ENCODE results near the gene DSCAML1. TPM values are rescaled to one million over a fixed set of nuclear protein-coding genes. Genes with fewer than 3 reads are reported as not detected.

DSCAML1 gene
- total RNA-seq, 1 experiment from 2014 or later = not detected

DNA sequence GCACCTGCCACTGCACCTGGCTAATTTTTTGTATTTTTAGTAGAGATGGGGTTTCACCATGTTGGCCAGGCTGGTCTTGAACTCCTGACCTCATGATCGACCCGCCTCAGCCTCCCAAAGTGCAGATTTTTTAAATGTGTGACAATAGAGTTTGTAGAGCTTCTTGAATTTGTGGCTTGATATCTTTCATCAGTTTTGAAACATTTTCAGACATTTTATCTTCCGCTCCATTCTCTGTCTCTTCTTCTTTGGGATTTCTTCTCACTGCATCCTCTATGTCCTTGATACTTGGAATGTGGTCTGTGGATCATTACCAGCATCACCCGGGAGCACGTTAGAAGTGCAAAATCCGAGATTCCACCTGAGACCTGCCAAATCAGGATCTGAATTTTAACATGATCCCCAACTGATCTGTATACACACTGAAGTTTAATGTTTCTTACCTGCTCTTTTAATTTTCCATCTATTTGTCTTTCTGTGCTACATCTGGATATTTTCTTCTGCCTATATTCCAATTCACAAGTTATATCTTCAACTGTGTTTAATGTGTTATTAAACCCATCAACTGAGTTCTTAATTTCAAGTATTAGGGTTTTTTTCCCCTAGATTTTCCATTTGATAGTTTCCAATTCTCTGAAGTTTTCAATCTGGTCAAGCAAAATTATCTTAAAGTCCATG, 343.0 kb downstream of the DSCAML1 start:
- peaks cover 8% of the 10 kb centered on the region for H3K9me3 ChIP-seq
- no peak for DNase-seq
- no peaks in the 10 kb centered on the region; the same call in 1 of the 2 replicates for H3K27me3 ChIP-seq
- no peak overlapping the region for H3K4me3 ChIP-seq
- H3K36me3 ChIP-seq = no peaks in the 10 kb centered on the region

DNA sequence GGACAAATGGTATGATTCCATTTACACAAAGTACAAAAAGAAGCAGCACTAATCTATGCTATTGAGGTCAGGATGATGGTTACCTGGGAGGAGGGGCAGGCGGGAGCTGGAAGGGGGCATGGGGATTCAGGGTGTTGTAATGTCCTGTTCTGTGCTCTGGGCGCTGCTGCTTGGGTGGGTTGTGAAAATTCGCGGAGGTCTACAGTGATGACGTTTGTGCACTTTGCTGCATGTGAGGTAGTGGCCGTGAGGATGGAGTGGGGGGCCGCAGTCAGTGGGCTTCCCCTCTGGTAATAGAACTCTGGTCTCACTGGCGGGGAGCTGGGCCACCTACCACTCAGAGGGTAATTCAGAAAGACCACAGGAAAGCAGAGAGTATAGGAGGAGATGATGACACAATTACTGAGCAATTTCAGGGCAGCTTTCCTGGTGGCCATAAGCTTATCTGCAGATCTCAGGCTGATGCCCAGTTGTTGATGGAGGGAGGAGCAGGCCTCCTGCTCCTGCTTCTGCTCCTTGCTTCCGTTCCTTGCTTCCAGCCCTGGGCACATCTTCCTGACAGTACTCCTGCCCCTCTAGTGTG, 347.8 kb downstream of the DSCAML1 start:
- peaks cover 4% of the 10 kb centered on the region for H3K27me3 ChIP-seq
- no peak for DNase-seq
- no peak overlapping the region for H3K4me3 ChIP-seq
- H3K36me3 ChIP-seq = no peaks in the 10 kb centered on the region
- H3K9me3 ChIP-seq = peaks cover 5% of the 10 kb centered on the region

DNA sequence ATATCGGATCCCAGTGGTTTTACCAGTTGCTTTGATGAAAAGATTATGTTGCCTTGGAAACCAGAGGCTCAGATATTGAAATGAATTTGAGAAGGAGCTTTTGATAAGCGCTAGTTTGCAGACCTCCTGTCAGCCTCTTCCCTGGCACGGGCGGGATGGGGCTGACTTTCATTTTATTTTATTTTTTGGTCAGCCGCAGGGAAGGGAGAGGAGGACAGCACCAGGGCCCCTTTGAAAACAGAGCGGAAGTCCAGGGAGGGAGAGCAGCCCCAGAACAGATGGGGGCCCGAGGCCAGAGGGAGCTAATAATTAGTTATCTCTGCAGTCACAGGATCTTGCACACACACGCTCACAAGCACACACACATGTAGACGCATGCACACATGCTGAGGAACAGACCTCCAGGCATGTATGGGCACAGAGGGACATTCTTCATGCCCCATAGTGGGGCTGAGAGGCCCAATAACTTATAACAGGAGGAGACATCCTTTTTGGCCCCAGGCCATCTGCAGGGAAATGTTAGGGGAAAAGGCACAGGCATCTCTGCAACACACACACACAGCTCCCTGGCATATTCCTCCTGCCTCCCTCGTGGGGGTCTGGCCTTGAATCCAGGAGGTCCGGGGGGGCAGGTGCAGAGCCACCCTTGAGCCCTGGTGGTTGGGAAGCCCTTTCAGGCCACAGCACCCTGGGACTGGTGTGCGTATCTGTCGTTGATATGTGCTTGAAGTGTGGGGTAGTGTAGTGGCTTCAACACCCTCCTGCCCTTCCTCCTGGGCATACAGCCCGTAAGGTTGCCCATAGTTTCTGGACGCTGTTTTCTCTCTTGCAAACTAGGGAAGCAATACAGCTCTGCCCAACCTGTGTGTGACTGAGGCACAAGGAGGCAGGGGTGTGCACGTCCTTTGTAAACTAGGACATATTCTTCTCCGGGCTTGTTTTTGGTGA, 352.0 kb downstream of the DSCAML1 start:
- no peaks in the 10 kb centered on the region for H3K36me3 ChIP-seq
- no peaks in the 10 kb centered on the region for H3K9me3 ChIP-seq
- peaks cover 17% of the 10 kb centered on the region for H3K27me3 ChIP-seq
- DNase-seq = no peak
- H3K4me3 ChIP-seq = no peak overlapping the region

DNA sequence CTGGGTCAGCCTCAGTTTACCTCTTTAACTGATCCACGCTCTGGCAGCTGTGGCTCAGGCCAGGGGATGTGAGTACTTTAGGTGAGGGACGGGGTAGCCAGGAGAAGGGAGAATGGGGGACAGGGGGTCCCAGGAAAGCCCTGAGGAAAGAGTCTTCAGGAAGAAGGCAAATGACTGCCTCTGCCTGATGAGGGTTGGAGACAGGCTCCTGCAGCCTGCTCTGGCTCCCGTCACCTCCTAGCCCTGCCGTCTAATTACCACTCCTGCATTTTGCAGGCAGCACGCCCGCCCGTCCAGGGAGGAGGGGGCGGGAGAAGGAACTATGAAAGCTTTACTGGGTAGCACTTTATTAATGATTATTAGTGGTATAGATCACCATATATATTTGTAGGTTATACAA, 352.8 kb downstream of the DSCAML1 start:
- Histone ChIP-seq H3K36me3 (no peaks in the 10 kb centered on the region), H3K4me3 (no peak overlapping the region), H3K9me3 (no peaks in the 10 kb centered on the region), H3K27me3 (peaks cover 17% of the 10 kb centered on the region)
- no peak for DNase-seq

DNA sequence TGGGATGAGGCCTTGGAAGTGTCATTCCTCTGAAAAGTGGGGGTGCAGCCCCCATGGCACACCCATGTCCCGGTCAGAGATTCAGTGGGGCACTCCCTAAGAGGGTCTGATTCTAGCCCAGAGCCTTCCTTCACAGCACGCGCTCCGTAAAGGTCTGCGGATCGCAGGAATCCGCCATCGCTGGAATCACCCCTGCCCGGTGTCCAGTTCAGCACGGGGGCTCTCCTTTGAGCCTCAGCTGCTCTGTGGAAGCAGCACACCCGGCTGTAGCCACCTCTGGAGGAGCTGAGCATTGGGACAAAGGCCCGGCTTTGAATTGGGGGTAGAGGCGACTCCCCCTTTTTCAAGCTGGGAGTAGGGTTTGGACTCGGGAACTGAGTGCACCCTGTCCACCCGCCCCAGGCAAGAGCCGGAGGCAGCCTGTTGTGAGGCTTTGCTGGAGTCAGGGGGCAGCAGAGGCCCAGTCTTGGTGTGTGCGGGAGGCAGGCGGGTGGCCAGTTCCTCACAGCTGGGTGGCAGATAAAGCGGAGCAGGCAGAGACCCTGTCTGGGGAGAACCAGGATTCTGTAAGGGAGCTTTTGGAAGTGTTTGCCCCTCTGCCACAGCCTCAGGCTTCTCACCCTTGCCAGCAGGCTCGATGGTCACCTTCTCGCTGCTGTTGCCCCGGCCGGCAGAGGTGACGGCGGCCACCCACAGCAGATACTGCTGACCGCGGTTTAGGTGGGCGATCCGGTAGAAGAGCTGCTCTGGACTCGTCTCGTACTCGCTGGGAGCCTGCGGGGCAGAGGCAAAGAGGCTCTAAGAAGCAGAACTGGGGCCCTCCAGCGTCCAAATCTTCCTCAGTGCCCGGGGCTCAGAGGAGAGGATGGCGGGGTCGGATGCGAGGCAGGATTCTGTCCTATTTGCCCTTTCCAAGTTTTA, 353.5 kb downstream of the DSCAML1 start:
- peak; percentile 47 for DNase-seq
- no peaks in the 10 kb centered on the region for H3K36me3 ChIP-seq
- peaks cover 17% of the 10 kb centered on the region for H3K27me3 ChIP-seq
- H3K4me3 ChIP-seq = no peak overlapping the region
- no peaks in the 10 kb centered on the region for H3K9me3 ChIP-seq

DNA sequence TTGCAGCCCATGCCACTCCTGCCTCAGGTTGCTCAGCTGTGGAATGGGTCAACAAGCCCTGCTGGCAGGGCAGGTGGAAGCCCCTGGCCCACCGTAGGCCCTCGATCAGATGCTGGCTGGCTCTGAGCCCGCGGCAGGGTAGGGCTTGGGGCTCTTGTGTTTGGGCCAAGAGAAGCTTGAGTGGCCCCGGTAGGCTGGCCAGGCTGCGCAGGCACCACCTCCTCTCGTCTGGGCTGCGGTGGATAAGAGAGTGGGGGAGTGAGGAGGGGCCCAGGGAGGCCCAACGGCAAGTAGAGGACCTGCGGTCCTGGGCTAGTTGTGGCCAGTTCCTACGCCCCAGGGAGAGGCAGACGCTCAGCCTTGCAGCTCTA, 354.2 kb downstream of the DSCAML1 start:
- no peak for DNase-seq
- peaks cover 17% of the 10 kb centered on the region for H3K27me3 ChIP-seq

DNA sequence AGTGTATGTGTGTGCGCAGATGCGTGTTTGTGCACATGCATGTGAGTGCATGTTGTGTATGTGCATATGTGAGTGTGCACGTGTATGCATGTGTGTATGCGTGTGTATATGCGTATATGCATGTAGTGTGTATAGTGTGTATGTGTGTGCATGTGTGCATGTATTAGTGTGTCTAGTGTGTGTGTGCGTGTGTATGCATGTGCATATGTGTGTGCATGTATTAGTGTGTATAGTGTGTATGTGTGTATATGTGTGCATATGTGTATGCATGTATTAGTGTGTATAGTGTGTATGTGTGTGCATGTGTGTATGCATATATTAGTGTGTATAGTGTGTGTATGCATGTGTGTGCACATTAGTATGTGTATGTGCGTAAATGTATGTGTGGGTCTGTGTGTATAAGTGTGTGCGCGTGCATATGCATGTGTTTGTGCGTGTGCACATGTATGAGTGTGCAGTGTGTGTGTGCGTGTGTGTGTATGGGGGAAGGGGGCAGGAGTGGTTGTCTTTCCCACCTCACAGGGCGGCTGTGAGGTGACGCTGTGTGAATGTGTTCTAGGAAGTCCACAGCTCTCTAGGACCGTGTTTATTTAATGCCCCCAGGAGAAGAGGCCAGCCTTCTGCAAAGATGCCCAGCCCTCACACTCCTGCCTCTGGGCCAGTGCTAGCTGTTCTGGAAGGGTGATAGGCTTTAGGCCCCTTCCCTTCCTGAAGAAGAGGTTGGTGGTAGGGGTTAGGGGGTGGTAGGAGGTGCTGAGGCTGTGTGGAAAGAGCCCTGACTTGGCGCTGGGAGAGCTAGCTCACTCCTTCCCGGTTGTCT, 354.8 kb downstream of the DSCAML1 start:
- Histone ChIP-seq H3K4me3 (no peak overlapping the region), H3K36me3 (no peaks in the 10 kb centered on the region), H3K27me3 (peaks cover 17% of the 10 kb centered on the region), H3K9me3 (no peaks in the 10 kb centered on the region)
- DNase-seq = no peak

More for the DNA sequence above, 354.2 kb downstream of the DSCAML1 start:
- Histone ChIP-seq H3K9me3 (no peaks in the 10 kb centered on the region), H3K36me3 (no peaks in the 10 kb centered on the region), H3K4me3 (no peak overlapping the region)

DNA sequence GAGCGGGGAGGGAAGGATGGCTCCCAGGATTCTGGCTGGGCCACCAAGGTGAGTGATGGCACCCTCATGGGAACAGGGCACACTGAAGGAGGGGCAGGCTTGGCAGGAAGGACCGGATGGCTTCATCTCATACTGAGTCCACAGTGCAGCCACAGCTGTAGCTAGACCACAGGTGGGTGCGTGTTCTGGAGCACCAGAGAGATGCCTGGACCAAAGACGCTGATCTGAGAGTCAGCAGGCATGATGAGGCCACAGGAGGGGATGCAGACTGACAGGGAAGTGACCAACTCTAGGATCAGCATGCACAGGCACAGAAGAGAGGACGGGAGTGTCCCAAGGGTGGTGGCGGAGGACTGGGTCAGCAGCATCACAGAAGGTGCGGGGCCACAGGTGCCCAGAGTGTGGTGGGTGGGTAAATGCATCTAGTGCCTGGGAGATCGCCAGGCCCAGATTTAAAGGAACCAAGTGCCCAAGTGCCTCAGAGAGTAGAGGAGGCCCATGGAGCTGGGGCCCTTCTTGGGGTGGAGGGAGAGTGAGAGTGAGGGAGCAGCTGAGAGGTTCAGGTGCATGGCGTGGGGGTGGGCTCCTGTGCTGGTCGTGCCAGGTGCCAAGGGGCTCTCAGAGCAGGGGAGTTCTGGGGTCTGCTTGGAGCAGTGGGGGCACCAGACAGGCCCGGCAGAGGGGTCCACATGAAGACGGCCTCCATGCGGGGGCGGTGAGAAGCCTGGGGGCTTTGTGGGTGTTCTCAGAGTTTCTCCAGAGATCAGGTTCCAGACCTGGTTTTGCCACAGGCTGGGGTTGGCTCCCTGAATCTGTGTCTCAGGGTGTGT, 355.7 kb downstream of the DSCAML1 start:
- H3K36me3 ChIP-seq = no peaks in the 10 kb centered on the region
- no peaks in the 10 kb centered on the region for H3K9me3 ChIP-seq
- H3K4me3 ChIP-seq = no peak overlapping the region
- peaks cover 17% of the 10 kb centered on the region for H3K27me3 ChIP-seq
- no peak for DNase-seq

DNA sequence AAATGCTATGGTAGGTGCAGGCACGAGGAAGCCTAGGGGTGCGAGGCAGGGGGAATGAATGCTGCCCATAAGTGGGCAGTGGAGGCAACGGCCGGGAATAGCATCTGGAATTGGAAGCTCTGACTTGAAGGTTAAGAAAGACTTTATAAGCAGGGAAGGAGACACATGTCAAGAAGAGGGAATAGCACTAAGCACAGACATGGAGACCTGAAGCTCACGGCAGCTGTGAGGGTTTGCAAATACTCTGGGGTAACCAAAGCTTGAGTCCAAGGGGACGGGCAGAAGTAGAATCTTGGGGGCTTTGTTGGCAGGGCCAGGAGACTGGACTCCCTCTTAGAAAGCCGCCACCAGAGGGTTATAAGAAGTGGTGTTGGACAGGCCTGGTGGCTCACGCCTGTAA, 356.8 kb downstream of the DSCAML1 start:
- Histone ChIP-seq H3K36me3 (no peaks in the 10 kb centered on the region), H3K4me3 (no peak overlapping the region), H3K9me3 (no peaks in the 10 kb centered on the region), H3K27me3 (peaks cover 17% of the 10 kb centered on the region)
- DNase-seq = no peak

DNA sequence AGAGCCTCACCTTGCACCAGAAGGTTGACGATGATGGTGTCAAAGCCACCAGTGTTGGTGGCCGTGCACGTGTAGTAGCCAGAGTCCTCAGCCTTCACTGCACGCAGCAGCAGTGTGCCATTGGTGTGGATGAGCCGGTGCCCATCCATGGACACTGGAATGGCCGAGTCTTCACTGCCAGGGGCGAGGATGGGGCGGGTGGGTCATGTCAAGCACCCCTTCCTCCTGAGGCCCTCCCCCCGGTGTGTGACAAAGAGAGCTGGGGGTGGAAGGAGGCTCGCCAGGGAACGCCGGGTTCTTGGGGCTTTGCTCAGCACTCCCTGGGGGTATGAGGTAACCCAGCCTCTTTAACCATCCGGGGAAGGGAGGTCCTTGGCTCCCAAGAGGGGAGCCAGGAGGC, 357.8 kb downstream of the DSCAML1 start:
- DNase-seq = no peak
- H3K27me3 ChIP-seq = peaks cover 13% of the 10 kb centered on the region
- H3K9me3 ChIP-seq = no peaks in the 10 kb centered on the region
- no peaks in the 10 kb centered on the region for H3K36me3 ChIP-seq
- H3K4me3 ChIP-seq = no peak overlapping the region

DNA sequence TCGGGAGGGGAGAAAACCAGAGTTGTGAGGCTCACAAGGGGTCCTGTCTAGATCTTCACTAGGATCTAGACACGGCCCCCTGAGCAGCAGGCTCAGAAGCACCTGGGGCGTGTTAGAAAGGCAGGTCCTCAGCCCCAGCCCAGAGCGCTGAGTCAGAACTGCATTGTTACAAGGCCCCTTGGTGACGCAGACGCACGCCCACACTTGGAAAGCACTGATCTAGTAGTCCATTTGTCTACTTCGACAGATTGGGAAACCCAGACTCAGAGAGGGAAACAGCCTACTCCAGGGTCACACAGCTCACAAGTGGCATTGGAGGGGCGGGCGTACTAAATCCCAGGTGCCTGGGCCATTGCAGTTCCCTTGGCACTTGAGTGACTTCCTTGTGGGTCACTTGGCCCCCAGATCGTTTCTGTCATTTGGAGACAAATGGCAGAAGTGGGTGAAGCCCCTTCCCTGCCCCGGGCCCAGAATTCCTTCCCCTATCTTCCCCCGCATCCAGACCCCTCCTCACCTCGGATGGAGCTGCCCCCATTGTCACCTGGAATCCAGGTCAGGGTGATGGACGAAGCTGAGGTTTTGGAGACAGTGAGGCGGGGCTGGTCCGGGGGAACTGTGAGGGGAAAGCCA, 358.5 kb downstream of the DSCAML1 start:
- H3K36me3 ChIP-seq = no peaks in the 10 kb centered on the region
- H3K4me3 ChIP-seq = no peak overlapping the region
- H3K9me3 ChIP-seq = no peaks in the 10 kb centered on the region
- H3K27me3 ChIP-seq = peaks cover 8% of the 10 kb centered on the region
- DNase-seq = peak; percentile 9

DNA sequence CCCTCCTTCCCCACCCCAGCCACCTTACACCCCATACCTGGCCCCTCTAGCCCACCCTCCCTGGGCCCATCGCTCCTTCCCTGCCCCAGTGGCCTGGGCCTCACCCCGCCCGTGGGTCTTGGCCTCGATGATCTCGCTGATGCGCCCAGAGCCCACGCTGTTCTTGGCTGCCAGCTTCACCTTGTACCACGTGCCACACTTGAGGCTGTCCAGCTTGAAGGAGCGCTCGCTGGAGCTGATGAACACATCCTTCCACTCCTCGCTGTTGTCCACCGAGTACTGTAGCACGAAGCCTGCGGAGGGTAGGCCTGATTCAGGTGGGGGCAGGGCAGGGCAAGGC, 359.3 kb downstream of the DSCAML1 start:
- H3K9me3 ChIP-seq = no peaks in the 10 kb centered on the region
- no peak overlapping the region for H3K4me3 ChIP-seq
- H3K36me3 ChIP-seq = no peaks in the 10 kb centered on the region
- peaks cover 4% of the 10 kb centered on the region for H3K27me3 ChIP-seq
- DNase-seq = no peak

DNA sequence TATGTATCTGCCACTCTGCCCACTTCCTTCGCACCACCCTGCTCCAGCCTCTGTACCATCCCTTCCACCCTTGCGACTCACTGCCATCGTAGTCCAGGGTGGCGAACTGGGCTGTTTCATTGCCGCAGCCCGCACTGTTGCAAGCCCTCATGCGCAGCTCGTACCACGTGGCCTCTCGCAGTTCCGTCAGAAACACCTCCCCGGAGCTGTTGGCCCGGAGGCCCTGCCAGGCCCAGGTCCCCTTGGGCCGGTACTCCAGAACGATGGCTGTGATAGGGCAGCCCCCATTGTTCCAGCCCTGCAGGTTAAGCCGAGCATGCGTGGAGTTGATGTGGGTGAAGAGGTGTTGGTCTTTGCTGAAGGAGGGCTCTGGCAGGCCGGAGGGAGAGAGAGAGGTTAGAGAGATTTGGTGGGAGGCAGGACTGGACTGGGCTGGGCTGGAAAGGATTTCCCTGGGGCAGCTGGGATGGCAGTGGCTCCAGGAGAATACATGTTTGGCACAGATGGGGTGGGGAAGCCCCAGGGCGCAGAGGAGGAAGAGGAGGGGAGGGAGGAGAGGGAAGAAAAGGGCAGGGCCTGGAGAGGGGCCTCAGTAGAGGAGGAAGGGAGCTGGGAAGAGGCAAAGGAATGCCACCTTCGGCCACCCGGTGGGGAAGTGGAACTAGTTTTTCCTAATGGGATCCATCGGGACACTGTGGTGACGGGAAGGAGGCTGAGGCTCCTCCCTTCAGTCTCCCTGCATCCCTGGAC, 359.8 kb downstream of the DSCAML1 start:
- H3K27me3 ChIP-seq = peaks cover 4% of the 10 kb centered on the region; the same call in 1 of the 2 replicates
- no peaks in the 10 kb centered on the region for H3K9me3 ChIP-seq
- DNase-seq = no peak
- H3K36me3 ChIP-seq = no peaks in the 10 kb centered on the region
- no peak overlapping the region for H3K4me3 ChIP-seq

DNA sequence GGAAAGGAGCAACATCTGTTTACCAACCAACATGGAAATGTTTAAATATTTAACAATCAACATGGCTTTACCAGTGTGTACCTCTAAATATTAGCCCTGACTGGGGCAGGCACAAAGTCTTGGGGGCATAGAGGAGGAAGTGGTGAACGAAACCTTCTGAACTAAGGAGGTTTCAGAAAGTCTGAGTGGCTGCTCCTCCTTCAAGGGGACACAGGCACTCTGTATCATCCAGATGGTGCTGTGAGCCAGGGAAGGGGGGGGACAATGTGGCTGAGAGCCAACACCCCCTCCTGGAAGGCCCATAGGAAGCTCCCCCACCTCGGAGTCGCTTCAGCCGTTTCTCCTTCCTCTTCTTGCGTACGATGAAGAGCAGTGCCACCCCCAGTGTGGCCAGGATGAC, 361.7 kb downstream of the DSCAML1 start:
- Histone ChIP-seq H3K4me3 (no peak overlapping the region), H3K9me3 (no peaks in the 10 kb centered on the region), H3K36me3 (no peaks in the 10 kb centered on the region), H3K27me3 (peaks cover 4% of the 10 kb centered on the region; the same call in 1 of the 2 replicates)
- DNase-seq = no peak
